Measurements from ENCODE around the gene PRKAR1A.

The PRKAR1A gene

GRCh38 chr17:68544111-68544915 is 32.1 kb downstream of the PRKAR1A start:
- DNase-seq = no peak

DNA sequence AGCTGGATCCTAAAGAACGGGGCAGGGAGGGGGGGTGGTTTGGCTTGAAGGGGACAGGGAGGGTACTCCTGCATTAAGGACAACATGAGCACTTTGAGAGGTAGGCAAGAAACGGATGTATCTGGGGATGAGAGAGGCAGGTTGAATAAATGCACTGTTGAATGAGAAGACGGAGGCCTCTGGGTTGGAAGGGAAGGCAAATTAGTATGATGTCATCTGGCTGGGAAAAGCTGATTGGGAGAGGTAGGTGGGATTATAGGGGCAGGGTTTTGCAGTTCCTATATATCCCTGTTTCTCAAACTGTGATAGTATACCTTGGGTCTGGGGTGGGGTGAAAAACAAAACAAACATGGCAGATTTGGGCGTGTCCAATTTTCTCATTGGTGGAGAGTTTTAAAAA is 44.3 kb downstream of the PRKAR1A start:
- no peak for DNase-seq

- DNase-seq = no peak
Measured at GRCh38 chr17:68559316-68559715, 47.1 kb downstream of the PRKAR1A start.

GRCh38 chr17:68560966-68561720 is 48.9 kb downstream of the PRKAR1A start:
- DNase-seq = no peak

- DNase-seq = no peak
Measured at GRCh38 chr17:68562736-68563135, 50.5 kb downstream of the PRKAR1A start.

DNA sequence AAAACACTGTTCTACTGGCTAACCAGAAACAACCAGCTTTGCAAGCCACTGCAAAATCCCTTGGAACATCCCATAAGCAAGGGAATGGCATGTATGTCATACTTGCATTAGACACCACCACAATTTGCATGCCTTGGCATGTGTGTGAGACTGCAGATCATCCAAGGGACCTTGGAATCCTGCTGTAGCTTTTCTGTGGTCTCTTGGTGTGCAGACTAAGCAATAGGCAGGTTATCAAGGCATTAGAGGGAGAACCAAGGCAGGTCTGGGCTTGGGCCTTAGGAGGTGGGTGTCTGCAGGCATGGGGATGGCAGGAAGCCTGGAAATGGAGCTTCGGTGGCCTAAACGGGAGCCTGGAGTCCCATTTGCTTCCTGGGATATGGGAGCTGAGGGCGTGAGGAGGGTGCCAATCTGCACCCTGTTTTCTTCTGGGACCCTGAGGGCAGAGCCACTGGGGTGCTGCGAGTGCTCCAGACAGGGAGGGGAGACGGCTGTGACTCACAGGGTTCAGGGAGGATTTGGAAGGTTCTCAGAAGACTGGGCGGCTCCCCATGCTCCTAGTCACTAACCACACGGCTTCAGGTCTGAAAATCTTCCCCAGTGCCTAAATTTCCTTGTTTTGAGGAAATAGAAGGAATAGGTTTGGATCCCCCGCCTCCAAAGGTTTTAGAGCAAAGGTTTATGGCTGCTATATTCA is 52.3 kb downstream of the PRKAR1A start:
- no peak for DNase-seq

GRCh38 chr17:68565661-68566441 is 53.6 kb downstream of the PRKAR1A start:
- DNase-seq = no peak

DNA sequence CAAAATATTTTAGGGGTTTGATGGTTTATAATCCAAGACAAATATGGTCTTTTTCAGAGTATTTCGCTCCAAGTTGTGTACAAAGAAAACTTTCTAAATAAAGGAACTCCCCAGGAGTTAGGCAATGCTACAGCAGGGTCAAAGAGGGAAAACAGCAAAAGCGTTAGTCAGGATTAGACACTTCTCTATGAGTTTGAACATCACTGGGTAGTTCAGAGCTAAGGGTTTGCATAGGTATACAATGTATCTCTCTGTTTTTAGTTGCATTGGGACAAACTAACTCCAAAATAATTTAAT is 54.2 kb downstream of the PRKAR1A start:
- DNase-seq = no peak

GRCh38 chr17:68567035-68567434 is 54.8 kb downstream of the PRKAR1A start:
- DNase-seq = no peak

DNA sequence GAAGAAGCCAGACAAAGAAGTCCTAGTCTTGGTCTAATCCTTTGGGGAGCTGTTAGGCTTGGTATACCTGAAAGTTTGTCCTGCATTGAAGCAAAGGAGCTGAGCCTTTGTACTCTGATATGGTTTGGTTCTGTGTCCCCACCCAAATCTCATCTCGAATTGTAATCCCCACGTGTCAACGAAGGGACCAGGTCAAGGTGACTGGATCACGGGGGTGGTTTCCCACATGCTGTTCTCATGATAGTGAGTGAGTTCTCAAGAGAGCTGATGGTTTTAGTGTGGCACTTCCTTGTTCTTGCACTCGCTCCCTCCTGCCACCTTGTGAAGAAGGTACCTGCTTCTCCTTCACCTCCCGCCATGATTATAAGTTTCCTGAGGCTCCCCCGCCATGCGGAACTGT is 55.4 kb downstream of the PRKAR1A start:
- DNase-seq = no peak

- no peak for DNase-seq
Measured at GRCh38 chr17:68568581-68568980, 56.4 kb downstream of the PRKAR1A start.

DNA sequence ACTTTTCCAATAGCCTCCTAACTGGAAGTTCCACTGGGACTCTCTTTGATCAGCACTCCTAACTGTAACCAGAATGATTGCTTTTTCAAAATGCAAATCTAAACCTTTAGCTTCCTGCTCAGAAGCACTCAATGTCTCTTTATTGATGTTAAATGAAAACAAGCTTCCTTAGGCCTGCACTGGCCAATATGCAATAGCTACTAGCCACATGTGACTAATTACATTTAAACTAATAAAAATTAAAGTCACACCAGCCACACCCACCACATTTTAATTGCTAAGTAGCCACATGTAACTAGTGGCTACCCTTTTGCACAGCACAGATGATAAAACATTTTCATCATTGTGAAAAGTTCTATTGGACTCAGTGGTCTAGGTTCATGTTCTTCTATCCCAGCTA is 57.1 kb downstream of the PRKAR1A start:
- no peak for DNase-seq

DNA sequence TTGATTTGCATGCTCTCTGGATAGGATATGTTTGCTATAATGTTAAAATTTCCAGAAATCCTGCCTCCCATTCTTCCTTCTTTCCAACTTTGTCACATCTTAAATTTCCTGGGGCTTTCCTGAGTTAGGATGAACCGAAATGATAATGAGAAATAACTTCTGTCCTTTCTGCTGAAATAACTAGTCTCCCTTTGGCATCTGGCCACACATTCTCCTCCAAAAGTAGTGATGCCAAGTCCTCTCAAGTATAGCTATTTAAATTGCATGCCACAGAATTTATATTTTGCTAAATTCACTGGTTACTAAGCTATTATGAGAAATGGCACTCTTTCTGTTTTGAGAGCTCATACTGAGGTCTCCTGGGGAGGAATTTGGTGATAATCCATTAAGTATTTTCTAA is 58.3 kb downstream of the PRKAR1A start:
- DNase-seq = no peak

DNA sequence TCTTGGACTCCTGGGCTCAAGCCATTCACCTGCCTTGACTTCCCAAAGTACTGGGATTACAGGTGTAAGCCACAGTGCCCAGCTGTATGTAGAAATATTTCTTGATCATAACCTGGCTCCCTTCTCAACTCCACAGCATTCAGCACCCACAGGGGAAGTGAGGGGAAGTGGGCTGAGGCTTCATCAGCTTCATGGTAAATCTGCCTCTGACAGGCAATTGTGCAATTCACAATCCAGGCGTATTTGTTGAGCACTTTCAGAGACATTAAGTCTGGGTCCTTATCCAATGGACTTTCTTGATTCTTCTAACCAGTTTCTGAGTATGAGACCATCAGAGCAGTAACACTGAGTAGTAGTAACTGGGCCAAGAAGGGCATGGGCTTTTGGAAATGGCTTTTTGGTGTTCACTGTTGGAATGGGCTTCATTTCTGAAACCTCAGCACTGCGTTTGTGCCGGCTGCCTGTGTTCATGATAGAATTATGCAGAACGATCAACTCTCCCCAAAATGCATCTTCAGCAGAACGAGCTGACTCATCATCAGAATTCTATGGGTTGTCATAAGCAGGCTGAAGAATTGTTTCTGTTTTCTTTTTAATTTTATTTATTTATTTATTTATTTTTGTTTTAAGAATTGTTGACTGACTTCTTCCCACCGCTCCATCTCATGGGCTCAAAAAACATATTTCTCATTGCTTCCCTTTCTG is 60.1 kb downstream of the PRKAR1A start:
- DNase-seq = no peak

GRCh38 chr17:68573338-68573737 is 61.1 kb downstream of the PRKAR1A start:
- DNase-seq = no peak

- DNase-seq = no peak
Measured at GRCh38 chr17:68576137-68576536, 63.9 kb downstream of the PRKAR1A start.

DNA sequence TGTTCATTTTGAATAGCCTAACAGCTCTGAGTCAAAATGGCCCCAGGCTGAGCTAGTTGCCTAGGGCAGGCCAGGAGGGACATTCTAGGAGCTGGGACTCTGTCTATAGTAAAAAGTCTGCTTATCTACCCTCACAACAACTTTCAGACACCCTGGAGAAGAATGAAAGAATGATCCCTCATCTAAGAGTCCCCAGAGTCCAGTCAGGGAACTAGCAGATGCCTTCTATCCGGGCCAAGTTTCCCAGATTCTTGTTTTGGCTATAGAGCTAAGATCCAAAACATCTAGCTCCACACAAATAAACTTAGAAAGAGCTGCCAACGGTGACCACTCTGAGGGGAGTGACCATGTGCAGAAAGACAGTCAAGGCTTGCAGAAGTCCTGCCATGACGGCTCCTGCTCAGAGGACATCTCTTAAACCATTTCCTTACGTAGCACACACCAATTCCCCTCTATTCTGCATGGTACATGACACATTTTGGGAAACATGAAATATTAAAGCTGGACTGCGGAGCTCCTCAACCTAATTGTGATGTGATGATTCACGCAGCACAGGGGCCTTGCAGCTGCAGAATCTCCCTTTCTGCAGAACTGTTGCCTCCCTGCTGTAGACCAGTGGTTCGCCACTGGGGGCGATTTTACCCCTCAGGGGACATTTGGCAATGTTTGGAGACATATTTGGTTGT is 64.7 kb downstream of the PRKAR1A start:
- no peak for DNase-seq

DNA sequence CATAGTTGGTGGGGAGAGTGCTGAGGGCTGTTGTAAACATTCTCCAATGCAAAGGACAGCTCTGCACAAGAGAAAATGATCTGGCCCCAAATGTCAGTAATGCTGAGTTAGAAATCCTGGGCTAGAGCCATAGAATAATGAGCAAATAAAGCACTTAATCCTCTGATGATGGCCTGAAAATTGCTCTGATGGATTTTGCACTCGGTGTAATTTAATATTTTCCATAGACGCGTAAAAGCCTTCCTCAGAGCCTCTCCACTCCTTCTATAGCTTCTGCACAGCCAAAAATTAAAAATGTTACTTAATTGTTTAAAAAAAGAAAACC is 65.2 kb downstream of the PRKAR1A start:
- no peak for DNase-seq

DNA sequence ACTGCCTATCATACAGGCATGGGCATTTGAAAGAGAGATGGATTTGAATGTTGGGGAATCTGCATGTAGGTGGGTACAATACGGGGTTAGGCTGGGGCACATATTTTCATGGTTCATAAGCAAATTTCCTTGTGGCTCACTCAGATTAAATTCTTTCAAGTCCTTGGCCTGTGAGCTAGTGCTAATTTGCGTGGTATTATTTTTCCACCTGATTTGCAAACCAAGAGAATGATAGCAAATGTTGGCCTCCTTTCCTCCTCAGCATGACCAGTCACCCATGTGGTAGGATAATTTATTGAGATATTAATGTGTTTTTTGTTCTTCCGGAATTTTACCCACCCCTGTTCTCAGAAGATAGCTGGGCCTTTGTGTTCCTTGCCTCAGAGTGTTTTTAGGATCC is 66.0 kb downstream of the PRKAR1A start:
- no peak for DNase-seq

DNA sequence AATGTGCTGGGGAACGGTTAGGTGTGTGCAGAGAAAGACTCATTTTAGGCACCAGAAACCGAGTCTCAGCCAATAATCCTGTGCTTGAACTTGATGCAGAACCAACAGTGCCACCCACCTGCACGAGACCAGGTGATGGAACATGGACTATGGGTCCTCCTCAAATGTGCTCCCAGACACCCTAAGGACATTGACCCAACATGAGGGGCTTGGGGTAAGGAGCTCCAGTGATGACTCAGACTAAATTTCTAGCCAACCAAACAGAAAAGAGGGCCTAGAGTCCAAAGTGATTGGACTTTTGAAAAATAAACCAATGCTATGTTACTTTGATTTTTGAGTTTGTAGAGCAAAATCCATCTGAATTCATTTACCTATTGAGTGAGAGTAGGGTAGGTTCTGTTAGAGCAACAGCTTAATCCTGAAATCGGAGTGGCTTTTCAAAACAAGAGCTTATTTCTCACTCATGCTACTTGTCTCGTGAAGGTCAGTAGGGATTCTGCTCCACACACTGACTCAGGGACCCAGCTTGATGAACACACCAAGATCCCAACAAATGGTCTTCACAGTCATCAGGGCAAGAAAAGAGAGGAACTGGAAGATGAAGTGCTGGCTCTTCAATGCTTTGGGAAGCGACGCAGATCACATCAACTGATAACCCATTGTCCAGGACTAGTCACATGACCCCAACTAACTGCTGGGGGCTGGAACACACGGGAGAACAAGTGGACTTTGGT is 67.1 kb downstream of the PRKAR1A start:
- DNase-seq = no peak

DNA sequence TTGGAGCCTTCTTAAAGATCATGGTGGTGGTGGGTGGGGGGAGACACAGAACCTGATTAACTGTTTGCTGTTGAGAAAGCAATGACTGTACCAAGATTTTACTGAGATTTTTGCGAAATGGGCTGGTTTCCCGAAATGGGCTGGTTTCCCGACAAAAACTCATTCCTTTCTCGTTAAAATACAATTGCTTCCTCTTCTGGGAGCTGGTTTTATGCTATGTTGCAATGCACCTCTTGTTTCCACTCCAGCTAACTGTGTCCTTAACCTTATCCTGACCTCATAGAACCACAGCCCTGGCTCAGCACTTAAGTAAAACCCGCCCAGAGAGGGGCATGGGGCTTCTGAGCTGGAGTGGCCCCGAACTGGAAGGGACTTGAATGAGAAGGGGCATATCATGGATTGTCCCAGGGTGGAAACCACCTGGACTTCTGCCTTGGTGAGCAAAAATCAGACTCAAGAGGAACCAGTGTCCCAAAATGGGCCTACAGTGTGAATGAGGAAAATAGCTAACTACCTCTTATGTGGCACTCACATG is 68.1 kb downstream of the PRKAR1A start:
- DNase-seq = no peak

Measured in KG1 (cell line).